GM15510 (cell line): Measurements from ENCODE around the gene EP400.

Source experiments
- POLR2A ChIP-seq: IDR thresholded peaks from 3 replicates; pipeline ENCODE4 v1.6.1; 2011; ENCODE audit warnings: borderline replicate concordance; ENCODE audit not compliant: insufficient read length; ENCODE audit errors: extremely low read depth

Gene EP400

GRCh38 chr12:132124766-132125425 lies 175.2 kb downstream of the EP400 start:
- no peak for TF ChIP-seq POLR2A

GRCh38 chr12:132125736-132126135 lies 176.0 kb downstream of the EP400 start:
- TF ChIP-seq POLR2A = no peak

GRCh38 chr12:132127041-132127440 lies 177.3 kb downstream of the EP400 start:
- TF ChIP-seq POLR2A = no peak

GRCh38 chr12:132129007-132129406 lies 179.3 kb downstream of the EP400 start:
- TF ChIP-seq POLR2A = no peak

- no peak for TF ChIP-seq POLR2A
Measured at GRCh38 chr12:132130690-132131089, 180.9 kb downstream of the EP400 start.
